Measurements from ENCODE around the gene MYOM1.

GRCh38 chr18:3086871-3087270 is 132.9 kb downstream of the MYOM1 start:
- no peak for TF ChIP-seq SUZ12 (IDR thresholded peaks at IDR 0.05; ENCODE audit: extremely low read depth, insufficient read depth, insufficient read length)
- TF ChIP-seq YY1 (IDR thresholded peaks at IDR 0.05; ENCODE audit: insufficient read depth, insufficient read length): no peak
- no peak for TF ChIP-seq ZNF274 (IDR thresholded peaks at IDR 0.05; ENCODE audit: low read depth, low read length)
